22Rv1 (cell line): ENCODE results near the gene ATP6V1G3.

ENCODE experiments used
- CTCF ChIP-seq: fragments of 450-650 bp; IDR thresholded peaks from 2 replicates; pipeline ENCODE4 v1.5.1; 2017; ENCODE audit warnings: mild to moderate bottlenecking
- ZFX ChIP-seq: fragments of 450-650 bp; IDR thresholded peaks from 2 replicates; pipeline ENCODE4 v1.6.1; 2017; ENCODE audit warnings: antibody characterized with exemption, borderline replicate concordance

- no peak for TF ChIP-seq CTCF
- TF ChIP-seq ZFX: no peak
Observed at GRCh38 chr1:198481661-198482060, 58.8 kb downstream of the ATP6V1G3 start.
